H1 (cell line): ENCODE results near the gene MMS19. TPM values are rescaled to one million over a fixed set of nuclear protein-coding genes. Genes with fewer than 3 reads are reported as not detected.

Source experiments
- CTCF ChIA-PET: fragments of 300-600 bp; sonication (Branson Sonifier 250); formaldehyde crosslinking; loops from one replicate; lab custom pipeline; 2021; ENCODE audit not compliant: partially characterized antibody; lab: Charles Lee
- POLR2A ChIA-PET: fragments of 300-600 bp; sonication (Branson Sonifier 250); formaldehyde crosslinking; loops from one replicate; lab custom pipeline; 2021; ENCODE audit warnings: inconsistent platforms; ENCODE audit not compliant: partially characterized antibody; lab: Charles Lee
- DNase-seq, 2 experiments: peaks; one replicate each; pipeline versions ENCODE4 v3.0.0 to v3.0.0-alpha.2; 2010 to 2022; ENCODE audit warnings: low spot score in 2 of 2, low read depth in 1 of 2, mixed read lengths in 1 of 2
- FAIRE-seq: peaks from 2 replicates; lab custom pipeline; 2011; peaks lifted over from hg19 to GRCh38; lab: Jason Lieb, UNC
- H2AFZ ChIP-seq: 2 replicates; pipeline ENCODE4 v1.8.1; 2012; ENCODE audit warnings: low read length, inconsistent platforms
- H2AK5ac ChIP-seq: 2 replicates; pipeline ENCODE4 v1.6.1; 2013; ENCODE audit warnings: low read depth, low read length
- H2BK120ac ChIP-seq: replicated peaks from 2 replicates; pipeline ENCODE3; 2013; ENCODE audit warnings: low read depth, low read length, inconsistent platforms
- H2BK12ac ChIP-seq: 2 replicates; pipeline ENCODE4 v1.6.1; 2013; ENCODE audit warnings: low read depth, low read length
- H2BK15ac ChIP-seq: 2 replicates; pipeline ENCODE4 v1.6.1; 2013; ENCODE audit warnings: low read length
- H2BK20ac ChIP-seq: 2 replicates; pipeline ENCODE4 v1.6.1; 2013; ENCODE audit warnings: low read length
- H2BK5ac ChIP-seq: 2 replicates; pipeline ENCODE4 v1.6.1; 2013; ENCODE audit warnings: low read depth, low read length
- H3K14ac ChIP-seq: 2 replicates; pipeline ENCODE4 v1.6.1; 2013; ENCODE audit warnings: inconsistent platforms; ENCODE audit not compliant: insufficient read length
- H3K18ac ChIP-seq: 2 replicates; pipeline ENCODE4 v1.6.1; 2013; ENCODE audit warnings: low read length; ENCODE audit errors: extremely low read depth
- H3K23ac ChIP-seq: 2 replicates; pipeline ENCODE4 v1.6.1; 2013; ENCODE audit warnings: inconsistent platforms; ENCODE audit not compliant: insufficient read length
- H3K23me2 ChIP-seq: 2 replicates; pipeline ENCODE4 v1.6.1; 2013; ENCODE audit warnings: low read depth, low read length
- H3K27ac ChIP-seq: 2 replicates; pipeline ENCODE4 v1.6.1; 2011; ENCODE audit warnings: low read depth, low read length, inconsistent platforms
- H3K27me3 ChIP-seq, 4 experiments: replicated peaks in 1 of 4; 1 replicate in 1 of 4; 2 replicates in 3 of 4; pipeline versions ENCODE4 v1.6.1 to v1.8.1; 2011 to 2013; ENCODE audit warnings: low read length in 3 of 4, mild to moderate bottlenecking in 3 of 4, inconsistent platforms in 2 of 4, mixed read lengths in 2 of 4, moderate library complexity in 1 of 4; ENCODE audit not compliant: control insufficient read depth in 3 of 4, insufficient read depth in 3 of 4; ENCODE audit errors: extremely low read depth in 1 of 4
- H3K36me3 ChIP-seq, 4 experiments: 2 replicates each; pipeline versions ENCODE4 v1.6.1 to v1.8.1; 2011 to 2013; ENCODE audit warnings: mild to moderate bottlenecking in 4 of 4, low read length in 3 of 4, moderate library complexity in 2 of 4, control low read depth in 1 of 4, inconsistent platforms in 1 of 4; ENCODE audit not compliant: insufficient read depth in 4 of 4, control insufficient read depth in 2 of 4
- H3K4ac ChIP-seq: replicated peaks from 2 replicates; pipeline ENCODE3; 2013; ENCODE audit warnings: low read length, low read depth, mixed read lengths, inconsistent platforms; ENCODE audit not compliant: insufficient read length
- H3K4me1 ChIP-seq, 4 experiments: replicated peaks in 1 of 4; 1 replicate in 1 of 4; 2 replicates in 3 of 4; pipeline versions ENCODE4 v1.6.1 to v1.8.1; 2011 to 2013; ENCODE audit warnings: low read length in 3 of 4, inconsistent platforms in 2 of 4, mixed read lengths in 1 of 4; ENCODE audit not compliant: insufficient read depth in 4 of 4, control insufficient read depth in 3 of 4
- H3K4me2 ChIP-seq, 2 experiments: 2 replicates each; pipeline versions ENCODE4 v1.6.1 to v1.8.1; 2011 to 2013; ENCODE audit warnings: low read depth in 2 of 2, low read length in 2 of 2, control low read depth in 1 of 2, inconsistent platforms in 1 of 2, mild to moderate bottlenecking in 1 of 2; ENCODE audit not compliant: insufficient read depth in 1 of 2
- H3K4me3 ChIP-seq, 4 experiments: fragments of 200-600, 300-600 bp in 1 of 4; sonication (generic), shearing (Covaris generic), sonication (Bioruptor Twin) in 1 of 4; 2 replicates each; pipeline versions ENCODE4 v1.5.1 to v1.8.1; 2011 to 2016; ENCODE audit warnings: low read length in 4 of 4, low read depth in 3 of 4, control low read depth in 2 of 4, inconsistent platforms in 2 of 4, mild to moderate bottlenecking in 2 of 4, mixed read lengths in 1 of 4, moderate library complexity in 1 of 4; ENCODE audit not compliant: insufficient read depth in 2 of 4; ENCODE audit errors: extremely low read depth in 1 of 4
- H3K56ac ChIP-seq: replicated peaks from 2 replicates; pipeline ENCODE3; 2013; ENCODE audit warnings: low read depth, mild to moderate bottlenecking, mixed read lengths, low read length, inconsistent platforms; ENCODE audit not compliant: insufficient read length
- H3K79me1 ChIP-seq: 2 replicates; pipeline ENCODE4 v1.6.1; 2013; ENCODE audit warnings: low read depth, low read length, control low read depth
- H3K79me2 ChIP-seq, 2 experiments: 2 replicates each; pipeline versions ENCODE4 v1.6.1 to v1.8.1; 2012 to 2013; ENCODE audit warnings: low read length in 2 of 2, mild to moderate bottlenecking in 2 of 2, inconsistent platforms in 1 of 2; ENCODE audit not compliant: insufficient read depth in 2 of 2, control insufficient read depth in 1 of 2
- H3K9ac ChIP-seq, 4 experiments: replicated peaks in 1 of 4; 1 replicate in 1 of 4; 2 replicates in 3 of 4; pipeline versions ENCODE4 v1.6.1 to v1.8.1; 2011 to 2013; ENCODE audit warnings: low read depth in 3 of 4, low read length in 3 of 4, control low read depth in 2 of 4, mild to moderate bottlenecking in 2 of 4, moderate library complexity in 2 of 4, inconsistent platforms in 1 of 4; ENCODE audit errors: extremely low read depth in 1 of 4
- H3K9me3 ChIP-seq, 2 experiments: 2 replicates each; pipeline versions ENCODE4 v1.6.1 to v1.8.1; 2012 to 2013; ENCODE audit warnings: mild to moderate bottlenecking in 2 of 2, moderate library complexity in 2 of 2, control low read depth in 1 of 2, inconsistent platforms in 1 of 2, low read depth in 1 of 2, low read length in 1 of 2, mixed read lengths in 1 of 2; ENCODE audit not compliant: insufficient read depth in 2 of 2
- H4K20me1 ChIP-seq, 2 experiments: replicated peaks in 1 of 2; 2 replicates each; pipeline versions ENCODE3 to v1.8.1; 2011 to 2013; ENCODE audit warnings: inconsistent platforms in 2 of 2, low read length in 2 of 2, mild to moderate bottlenecking in 1 of 2; ENCODE audit not compliant: insufficient read depth in 2 of 2, control insufficient read depth in 1 of 2
- H4K5ac ChIP-seq: 2 replicates; pipeline ENCODE4 v1.6.1; 2013; ENCODE audit warnings: low read length, low read depth, mixed read lengths, inconsistent platforms; ENCODE audit not compliant: insufficient read length
- H4K8ac ChIP-seq: 2 replicates; pipeline ENCODE4 v1.8.0; 2013; ENCODE audit warnings: mild to moderate bottlenecking, moderate library complexity, low read length, inconsistent platforms; ENCODE audit not compliant: insufficient read depth; ENCODE audit errors: extremely low read depth
- H4K91ac ChIP-seq: replicated peaks from 2 replicates; pipeline ENCODE3; 2013; ENCODE audit warnings: low read length, mixed read lengths, inconsistent platforms; ENCODE audit not compliant: insufficient read length
- KDM5A ChIP-seq: fragments of 200-600 bp; IDR thresholded peaks from 2 replicates; pipeline ENCODE4 v1.7.1; 2012; ENCODE audit warnings: mild to moderate bottlenecking, low read length, inconsistent platforms, mixed read lengths
- WGBS, 2 experiments: shearing (Covaris generic) in 1 of 2; methylation state at CpG; one replicate each; pipeline versions ENCODE4 v1.1.6 to v1.1.7; 2013 to 2015; ENCODE audit warnings: low lambda C conversion rate in 2 of 2, mixed read lengths in 2 of 2, inconsistent platforms in 1 of 2, low coverage in 1 of 2, missing lambda C conversion rate in 1 of 2; ENCODE audit not compliant: insufficient replicate concordance in 2 of 2, insufficient coverage in 1 of 2, insufficient read length in 1 of 2; ENCODE audit errors: extremely low coverage in 1 of 2, missing lambda C conversion rate in 1 of 2; 5-methylcytosine and 5-hydroxymethylcytosine counted together
- polyA plus RNA-seq, 7 experiments: library from polyadenylated mRNA; depleted of rRNA in 3 of 7; stranded (reverse) in 5 of 7; unstranded in 2 of 7; fragments of >200 nt in 5 of 7; fragments of 200-250 nt in 2 of 7; gene quantifications; 1 replicate in 5 of 7; 2 replicates in 1 of 7; 4 replicates in 1 of 7; pipeline versions ENCODE4 v1.2.1 to v1.2.3, GENCODE V29; 2011 to 2013; ENCODE audit warnings: missing spikeins in 2 of 7, mixed read lengths in 2 of 7
- total RNA-seq: library from RNA; stranded (reverse); fragmentation: NEBNext Ultra II Directional; extraction: Animal tissue kit (Norgen Biotek cat#: 25700); gene quantifications from 2 replicates; pipeline ENCODE4 v1.2.1, GENCODE V29; 2021

The MMS19 gene
- total and polyA plus RNA-seq, 2 of the 8 experiments (the other 6 are each of a cell fraction or from before 2014, with no cell fraction given): 130 to 221 TPM

DNA sequence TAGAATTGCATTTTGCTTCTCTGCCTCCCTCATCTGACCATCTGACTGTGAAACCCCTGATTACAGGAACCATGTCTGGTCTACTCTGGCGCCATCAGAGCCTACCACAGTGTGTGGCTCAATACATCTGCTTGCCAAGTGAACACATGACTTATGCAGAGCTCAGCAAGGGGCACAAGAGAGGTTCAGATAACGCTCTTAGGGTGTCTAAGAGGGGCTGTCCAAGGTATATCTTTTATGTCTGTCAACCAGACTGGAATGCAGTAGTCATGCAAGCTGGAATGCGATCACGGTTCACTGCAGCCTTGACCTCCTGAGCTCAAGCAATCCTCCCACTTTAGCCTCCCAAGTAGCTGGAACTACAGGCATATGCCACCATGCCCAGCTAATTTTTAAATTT is 86.8 kb downstream of the MMS19 start:
- no peak overlapping the region for H3K4me2 ChIP-seq
- H3K27me3 ChIP-seq: no peaks in the 10 kb centered on the region
- H3K36me3 ChIP-seq: no peaks in the 10 kb centered on the region
- no peak overlapping the region for H2BK120ac ChIP-seq
- H4K5ac ChIP-seq: no peak overlapping the region
- H3K9ac ChIP-seq: no peak overlapping the region
- FAIRE-seq: no peak
- H3K27ac ChIP-seq: no peak overlapping the region
- H3K4ac ChIP-seq: peak overlapping the region; percentile 62
- no peaks in the 10 kb centered on the region for H3K4me1 ChIP-seq
- no peak for DNase-seq
- no peak overlapping the region for H2BK12ac ChIP-seq
- no peaks in the 10 kb centered on the region for H3K9me3 ChIP-seq
- no peak overlapping the region for H4K8ac ChIP-seq
- H3K56ac ChIP-seq: no peak overlapping the region
- H2AK5ac ChIP-seq: no peak overlapping the region
- H3K18ac ChIP-seq: no peak overlapping the region
- no peak overlapping the region for H2BK20ac ChIP-seq
- peaks cover 2% of the 10 kb centered on the region; the same call in 1 of the 2 replicates for H3K23me2 ChIP-seq
- no peak for TF ChIP-seq KDM5A
- no peak overlapping the region for H3K4me3 ChIP-seq
- no peaks in the 10 kb centered on the region for H3K79me2 ChIP-seq
- no peak overlapping the region for H2AFZ ChIP-seq
- no peak overlapping the region for H4K91ac ChIP-seq
- 0 out of 2 replicates have a peak overlapping the region, but pooled peaks have one; percentile 31 for H2BK15ac ChIP-seq
- ChIA-PET POLR2A (interaction anchor here (0.9 to 1.6 kb wide), 6 partner anchors 10 to 23 kb away, joined by 3 to 6 read pairs (median 4); partner anchors contain the start of gene RRP12), CTCF (interaction anchor here (0.6 to 9.8 kb wide), 7 partner anchors 10 to 897 kb away, joined by 3 to 128 read pairs (median 4); partner anchors contain the start of genes PGAM1, RRP12 and TLL2)
- H3K23ac ChIP-seq: no peak overlapping the region
- 92% methylated on average over 4 of the region's 4 CpGs; no CpG with 5 or more reads in 1 of the 2 experiments for WGBS, 2 experiments
- no peak overlapping the region for H2BK5ac ChIP-seq
- H3K14ac ChIP-seq: no peak overlapping the region
- no peaks in the 10 kb centered on the region for H4K20me1 ChIP-seq
- H3K79me1 ChIP-seq: no peaks in the 10 kb centered on the region; the same call in 1 of the 2 replicates
